ENCODE results near the gene ANO9. TPM values are rescaled to one million over a fixed set of nuclear protein-coding genes. Genes with fewer than 3 reads are reported as not detected.

ANO9 gene
- 10 to 100 TPM; 11.7 to 62.9 (median 18.8) TPM for total RNA-seq

GRCh38 chr11:441418-442274 lies at the start of gene ANO9:
Gene ANO9, minus strand, starts transcription at chr11:442011. Its CDS starts 85 bp downstream, at chr11:441926.
- TF ChIP-seq CTCF (IDR thresholded peaks at IDR 0.05) (no peak), POLR2A (IDR thresholded peaks at IDR 0.05) (peak in 1 of 4 donors; percentile 36)
- peaks cover 0 to 2% (median 0%) of the 10 kb centered on the region in 4 donors for H3K27me3 ChIP-seq
- no peaks in the 10 kb centered on the region for H3K36me3 ChIP-seq
- peaks cover 11 to 30% (median 22%) of the 10 kb centered on the region in 4 donors for H3K4me1 ChIP-seq
- ATAC-seq (ENCODE audit: low FRiP score in 2 of 2), result peak; percentile 23 to 46
- H3K27ac ChIP-seq, result peak within 1 kb of the TSS in 2 of 4 donors; percentile 27 to 66
- H3K9me3 ChIP-seq, result no peaks in the 10 kb centered on the region
- peak within 1 kb of the TSS in 3 of 4 donors; percentile 39 to 57 (median 51) for H3K4me3 ChIP-seq
- 13% methylated on average over 3 of the region's 35 CpGs; no CpG with 5 or more reads in 1 of the 2 donors for WGBS, 2 donors
- DNase-seq, result peak in 1 of 2 donors; percentile 79

GRCh38 chr11:491358-491757 lies 49.5 kb upstream of the ANO9 start:
- Histone ChIP-seq H3K4me3 (no peak overlapping the region), H3K27ac (no peak overlapping the region), H3K9me3 (no peaks in the 10 kb centered on the region), H3K27me3 (no peaks in the 10 kb centered on the region), H3K36me3 (peaks cover 11 to 66% (median 43%) of the 10 kb centered on the region in 4 donors), H3K4me1 (no peaks in the 10 kb centered on the region)
- TF ChIP-seq EP300 (IDR thresholded peaks at IDR 0.05) (no peak), POLR2AphosphoS5 (IDR thresholded peaks at IDR 0.05) (no peak), CTCF (IDR thresholded peaks at IDR 0.05) (no peak), POLR2A (IDR thresholded peaks at IDR 0.05) (no peak)
- WGBS, 2 donors, result 88 to 90% methylated on average over 4 to 5 of the region's 7 CpGs
- DNase-seq (peak in 1 of 2 donors; percentile 68), ATAC-seq (ENCODE audit: low FRiP score in 2 of 2) (no peak)

GRCh38 chr11:490930-491260 lies 49.1 kb upstream of the ANO9 start:
- peaks cover 9 to 61% (median 38%) of the 10 kb centered on the region in 4 donors for H3K36me3 ChIP-seq
- ATAC-seq (ENCODE audit: low FRiP score in 2 of 2) (no peak), DNase-seq (no peak)
- TF ChIP-seq EP300 (IDR thresholded peaks at IDR 0.05) (no peak), POLR2A (IDR thresholded peaks at IDR 0.05) (no peak), POLR2AphosphoS5 (IDR thresholded peaks at IDR 0.05) (no peak), CTCF (IDR thresholded peaks at IDR 0.05) (no peak)
- H3K4me1 ChIP-seq, result no peaks in the 10 kb centered on the region
- H3K4me3 ChIP-seq, result no peak overlapping the region
- WGBS, 2 donors, result 93% methylated on average over 3 to 15 of the region's 15 CpGs
- no peaks in the 10 kb centered on the region for H3K9me3 ChIP-seq
- H3K27ac ChIP-seq, result no peak overlapping the region
- H3K27me3 ChIP-seq, result no peaks in the 10 kb centered on the region

GRCh38 chr11:490186-490929 lies 48.5 kb upstream of the ANO9 start:
- DNase-seq, result peak in 1 of 2 donors; percentile 78

More at GRCh38 chr11:490186-490929, 48.5 kb upstream of the ANO9 start:
- Histone ChIP-seq H3K36me3 (peaks cover 9 to 56% (median 34%) of the 10 kb centered on the region in 4 donors), H3K4me3 (no peak overlapping the region), H3K27ac (no peak overlapping the region), H3K27me3 (no peaks in the 10 kb centered on the region), H3K4me1 (no peaks in the 10 kb centered on the region), H3K9me3 (no peaks in the 10 kb centered on the region)
- WGBS, 2 donors, result 92 to 95% methylated on average over 15 to 32 of the region's 38 CpGs
- TF ChIP-seq POLR2A (IDR thresholded peaks at IDR 0.05) (no peak), CTCF (IDR thresholded peaks at IDR 0.05) (no peak)
- ATAC-seq (ENCODE audit: low FRiP score in 2 of 2), result peak in 1 of 2 donors; percentile 15

Data from upper lobe of left lung (tissue), 6 donors.